B cell (primary cell): ENCODE measurements around the gene TSPAN9. TPM values are rescaled to one million over a fixed set of nuclear protein-coding genes. Genes with fewer than 3 reads are reported as not detected.

Experiments
- ATAC-seq: fragments of 200-7000 bp; cut with Tn5 transposase; one replicate; pipeline ENCODE4 v1.10.0; 2021; ENCODE audit warnings: low read depth, mild to moderate bottlenecking, moderate number of reproducible peaks, moderate library complexity
- CTCF ChIA-PET: fragments of 350-600 bp; sonication (Branson Sonifier 250); formaldehyde crosslinking; loops from one replicate; lab custom pipeline; 2021; ENCODE audit warnings: antibody characterized with exemption, inconsistent platforms; lab: Charles Lee
- POLR2A ChIA-PET: fragments of 350-600 bp; sonication (Branson Sonifier 250); formaldehyde crosslinking; loops from one replicate; lab custom pipeline; 2021; ENCODE audit warnings: antibody characterized with exemption; lab: Charles Lee
- DNase-seq: peaks from one replicate; pipeline ENCODE4 v3.0.0; 2013
- H2AFZ ChIP-seq: 2 replicates; pipeline ENCODE4 v1.6.1; 2012; ENCODE audit warnings: mild to moderate bottlenecking, low read depth, low read length; ENCODE audit not compliant: insufficient read depth, poor library complexity, severe bottlenecking
- H3K27ac ChIP-seq, 2 donors: 1 replicate in 1 of 2; 2 replicates in 1 of 2; pipeline ENCODE4 v1.5.1; 2012 to 2013; ENCODE audit warnings: low read length in 2 of 2, mild to moderate bottlenecking in 2 of 2, moderate library complexity in 1 of 2
- H3K27me3 ChIP-seq, 4 experiments: fragments of 200-600 bp in 1 of 4; sonication (generic) in 1 of 4; replicated peaks in 1 of 4; 1 replicate in 2 of 4; 2 replicates in 2 of 4; pipeline versions ENCODE4 v1.6.1 to v1.7.0; 2013 to 2016; ENCODE audit warnings: low read length in 3 of 4, mild to moderate bottlenecking in 2 of 4, mixed read lengths in 1 of 4, moderate library complexity in 1 of 4; ENCODE audit not compliant: insufficient read depth in 4 of 4, control insufficient read depth in 3 of 4; ENCODE audit errors: control extremely low read depth in 1 of 4
- H3K36me3 ChIP-seq, 2 experiments: replicated peaks in 1 of 2; 1 replicate in 1 of 2; 2 replicates in 1 of 2; pipeline versions ENCODE4 v1.6.1 to v1.7.1; 2013; ENCODE audit warnings: low read length in 1 of 2; ENCODE audit not compliant: insufficient read depth in 2 of 2, control insufficient read depth in 1 of 2; ENCODE audit errors: control extremely low read depth in 1 of 2, extremely low read depth in 1 of 2
- H3K4me1 ChIP-seq, 2 donors: fragments of 200-600 bp in 1 of 2; sonication (generic) in 1 of 2; 1 replicate in 1 of 2; 2 replicates in 1 of 2; pipeline versions ENCODE4 v1.5.1 to v1.6.1; 2013 to 2017; ENCODE audit warnings: low read length in 2 of 2; ENCODE audit not compliant: control insufficient read depth in 2 of 2, insufficient read depth in 2 of 2
- H3K4me2 ChIP-seq: replicated peaks from 2 replicates; pipeline ENCODE3; 2012; ENCODE audit warnings: mild to moderate bottlenecking, low read depth, low read length; ENCODE audit not compliant: poor library complexity, severe bottlenecking
- H3K4me3 ChIP-seq, 5 experiments: fragments of 200-600 bp in 1 of 5; sonication (generic) in 1 of 5; 1 replicate in 3 of 5; 2 replicates in 2 of 5; pipeline versions ENCODE4 v1.5.1 to v1.7.0; 2011 to 2016; ENCODE audit warnings: low read length in 4 of 5, mild to moderate bottlenecking in 4 of 5, low read depth in 2 of 5, control low read depth in 1 of 5, moderate library complexity in 1 of 5; ENCODE audit not compliant: insufficient read depth in 1 of 5; ENCODE audit errors: control extremely low read depth in 1 of 5, extremely low read depth in 1 of 5
- H3K79me2 ChIP-seq: fragments of 200-600 bp; sonication (generic); one replicate; pipeline ENCODE4 v1.6.0; 2016; ENCODE audit warnings: low read length; ENCODE audit not compliant: control insufficient read depth, insufficient read depth
- H3K9ac ChIP-seq: fragments of 200-600 bp; sonication (generic); 2 replicates; pipeline ENCODE4 v1.6.1; 2017; ENCODE audit warnings: mild to moderate bottlenecking, low read length, moderate library complexity
- H3K9me3 ChIP-seq, 3 donors: one replicate each; pipeline versions ENCODE4 v1.6.1 to v1.7.1; 2013; ENCODE audit warnings: low read length in 2 of 3; ENCODE audit not compliant: control insufficient read depth in 2 of 3, insufficient read depth in 1 of 3; ENCODE audit errors: control extremely low read depth in 1 of 3
- H4K20me1 ChIP-seq: 2 replicates; pipeline ENCODE4 v1.6.0; 2012; ENCODE audit warnings: mild to moderate bottlenecking, low read length; ENCODE audit not compliant: insufficient read depth, control insufficient read depth, poor library complexity, severe bottlenecking
- H3K27ac Mint-ChIP-seq: one replicate; pipeline ENCODE4 v1.8.0; 2021; ENCODE audit warnings: mixed read lengths
- H3K27me3 Mint-ChIP-seq: one replicate; pipeline ENCODE4 v1.8.0; 2021; ENCODE audit warnings: mixed read lengths
- H3K4me1 Mint-ChIP-seq: one replicate; pipeline ENCODE4 v1.8.0; 2021; ENCODE audit warnings: mixed read lengths
- H3K4me3 Mint-ChIP-seq: one replicate; pipeline ENCODE4 v1.8.0; 2021; ENCODE audit warnings: mixed read lengths
- H3K9me3 Mint-ChIP-seq: one replicate; pipeline ENCODE4 v1.8.0; 2022; ENCODE audit warnings: mixed read lengths; ENCODE audit not compliant: insufficient read depth
- CTCF ChIP-seq: fragments of 200-600 bp; IDR thresholded peaks from one replicate; pipeline ENCODE4 v1.8.0; 2022; ENCODE audit warnings: antibody characterized with exemption, mild to moderate bottlenecking
- EZH2 ChIP-seq: IDR thresholded peaks from 2 replicates; pipeline ENCODE4 v1.6.1; 2012; ENCODE audit warnings: borderline replicate concordance, low read depth, mild to moderate bottlenecking, moderate library complexity, low read length; ENCODE audit not compliant: insufficient read depth, poor library complexity, severe bottlenecking
- WGBS: methylation state at CpG from one replicate; pipeline ENCODE4 v1.1.5; 2013; ENCODE audit warnings: missing lambda C conversion rate; ENCODE audit not compliant: insufficient coverage; 5-methylcytosine and 5-hydroxymethylcytosine counted together
- intact Hi-C: fragments of 100-400 bp; cut with micrococcal nuclease; formaldehyde crosslinking; loops from one replicate; pipeline ENCODE4 v1.10.0; 2022
- polyA plus RNA-seq: library from polyadenylated mRNA; depleted of rRNA; stranded (reverse); fragments of >200 nt; gene quantifications from 2 replicates; pipeline ENCODE4 v1.2.3, GENCODE V29; 2012
- total RNA-seq, 2 donors: library from RNA; stranded (reverse); fragments of 120-200 nt in 1 of 2; gene quantifications; 1 replicate in 1 of 2; 2 replicates in 1 of 2; pipeline versions ENCODE4 v1.2.3 to v1.2.4, GENCODE V29; 2013 to 2022

TSPAN9 gene
- total and polyA plus RNA-seq, 2 donors (not counting 1 experiment from before 2014, with no cell fraction given): 0.15 to 0.37 TPM

- Histone ChIP-seq H3K4me2 (no peak overlapping the region), H3K27ac (no peak overlapping the region), H3K9me3 (peaks cover 0 to under 1% (median 0%) of the 10 kb centered on the region in 3 donors), H3K79me2 (no peaks in the 10 kb centered on the region), H3K36me3 (no peaks in the 10 kb centered on the region), H4K20me1 (no peaks in the 10 kb centered on the region), H3K4me1 (peaks cover 11 to 13% of the 10 kb centered on the region in 2 donors), H3K9ac (no peak overlapping the region), H3K4me3 (no peak overlapping the region), H3K27me3 (peaks cover 0 to 7% (median 2%) of the 10 kb centered on the region in 4 experiments), H2AFZ (no peak overlapping the region)
- WGBS: 81% methylated on average over 8 of the region's 9 CpGs
- Mint-ChIP-seq H3K4me1 (peaks cover 22% of the 10 kb centered on the region), H3K27me3 (peaks cover 24% of the 10 kb centered on the region), H3K4me3 (peak overlapping the region; percentile 49), H3K9me3 (no peaks in the 10 kb centered on the region), H3K27ac (no peak overlapping the region)
- CTCF ChIA-PET: no interaction called here
- intact Hi-C loops: no loop called here
- POLR2A ChIA-PET: no interaction called here
- no peak for ATAC-seq
- no peak for DNase-seq
- no peak for TF ChIP-seq EZH2
- TF ChIP-seq CTCF: no peak
Observed at GRCh38 chr12:3049176-3049575, 28.0 kb upstream of the TSPAN9 start.

DNA sequence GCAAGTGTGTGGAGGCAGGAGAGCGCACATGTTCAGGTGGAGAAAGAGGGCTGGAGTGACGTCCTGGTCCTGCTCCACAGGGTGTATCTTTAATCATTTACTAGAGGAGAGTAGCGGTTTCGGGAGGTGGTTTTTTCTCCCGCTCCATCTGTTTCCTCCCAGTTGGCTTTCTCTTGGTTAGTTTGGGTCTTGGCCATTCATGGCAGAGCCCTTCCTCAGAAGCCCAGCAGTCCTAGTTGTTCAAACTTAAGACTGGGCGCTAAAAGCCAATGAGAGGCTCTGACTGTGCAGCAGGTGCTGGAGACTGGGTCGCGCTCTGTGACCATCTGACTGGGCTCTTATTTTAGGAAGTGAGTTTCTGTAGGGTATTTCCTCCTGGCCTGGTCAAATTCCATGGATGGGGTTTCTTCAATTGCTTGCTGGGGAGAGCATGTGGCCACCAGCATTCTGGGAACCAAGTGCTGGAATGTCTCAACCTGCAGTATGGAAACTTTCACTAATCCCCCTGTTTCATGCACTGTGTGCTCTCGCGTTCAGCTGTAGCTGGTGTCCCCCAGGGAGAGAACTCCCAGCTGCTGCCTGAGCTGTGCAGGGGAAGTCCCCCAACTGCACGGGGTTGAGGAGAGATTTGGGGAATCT, 27.4 kb upstream of the TSPAN9 start:
- ATAC-seq (peak; percentile 79), DNase-seq (peak; percentile 56)
- no peaks in the 10 kb centered on the region for H3K9me3 ChIP-seq
- TF ChIP-seq EZH2 (no peak), CTCF (no peak)
- peaks cover 11 to 13% of the 10 kb centered on the region in 2 donors for H3K4me1 ChIP-seq
- ChIA-PET POLR2A (no interaction called here), CTCF (no interaction called here)
- intact Hi-C loops: no loop called here
- no peaks in the 10 kb centered on the region for H3K36me3 ChIP-seq
- no peaks in the 10 kb centered on the region for H3K79me2 ChIP-seq
- H3K9ac ChIP-seq: peak overlapping the region; percentile 3
- no peaks in the 10 kb centered on the region for H3K9me3 Mint-ChIP-seq
- peaks cover 22% of the 10 kb centered on the region for H3K4me1 Mint-ChIP-seq
- peak overlapping the region; percentile 56 for H3K4me3 Mint-ChIP-seq
- no peaks in the 10 kb centered on the region for H4K20me1 ChIP-seq
- WGBS: 2% methylated on average over 10 of the region's 11 CpGs
- H2AFZ ChIP-seq: no peak overlapping the region
- no peak overlapping the region for H3K27ac ChIP-seq
- peak overlapping the region; percentile 45 for H3K4me2 ChIP-seq
- no peak overlapping the region for H3K4me3 ChIP-seq
- H3K27me3 ChIP-seq: peaks cover 0 to 7% (median 2%) of the 10 kb centered on the region in 4 experiments
- H3K27ac Mint-ChIP-seq: peak overlapping the region; percentile 32
- H3K27me3 Mint-ChIP-seq: peaks cover 21% of the 10 kb centered on the region
